Effector CD8-positive, alpha-beta T cell (primary cell): Measurements from ENCODE around the gene TIMP3.

Source experiments
- DNase-seq: peaks from one replicate; lab custom pipeline; 2025; lab: John Stamatoyannopoulos, UW

The TIMP3 gene

GRCh38 chr22:32829451-32829851, 27.9 kb downstream of the TIMP3 start:
- DNase-seq = no peak

DNA sequence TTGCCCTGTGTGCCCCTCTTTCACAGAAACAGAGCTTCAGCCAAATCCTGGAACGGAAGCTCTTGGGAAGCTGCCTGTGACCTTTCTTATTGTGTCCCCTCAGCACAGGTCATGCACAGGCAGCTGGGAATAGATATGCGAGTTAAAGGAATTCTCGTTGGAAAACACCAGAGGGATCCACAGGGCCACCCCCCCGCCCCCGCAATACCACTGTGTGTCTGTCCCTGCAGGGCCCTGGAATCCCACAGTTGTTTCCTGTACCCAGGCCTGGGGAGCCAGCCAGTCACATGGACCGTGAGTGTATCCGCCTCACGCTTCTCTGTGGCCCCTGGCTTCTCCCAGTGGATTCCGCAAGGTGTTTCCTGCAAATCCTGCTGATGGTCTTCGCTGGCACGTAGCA, 29.0 kb downstream of the TIMP3 start:
- DNase-seq = no peak

- DNase-seq = no peak
These were observed 29.5 kb downstream of the TIMP3 start for GRCh38 chr22:32830957-32831356.

DNA sequence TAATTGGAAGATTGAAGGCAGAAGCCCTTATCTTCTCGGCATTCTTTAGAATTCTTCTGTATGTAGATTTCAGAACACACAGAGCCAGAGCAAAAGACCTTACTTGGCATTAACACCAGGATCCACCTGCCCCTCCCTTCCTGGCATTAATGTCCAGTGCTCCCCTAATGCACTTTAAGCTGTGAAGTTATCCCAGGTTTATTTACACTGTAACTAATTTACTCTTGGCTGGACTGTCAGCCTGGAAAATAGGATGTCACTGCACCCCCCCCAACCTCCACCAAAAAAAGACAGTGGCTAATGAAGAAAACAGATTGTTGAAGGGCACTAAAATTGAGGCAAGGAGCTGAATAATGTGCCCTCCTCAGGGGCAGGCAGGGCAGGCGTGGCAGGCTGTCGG, 30.1 kb downstream of the TIMP3 start:
- DNase-seq = no peak

DNA sequence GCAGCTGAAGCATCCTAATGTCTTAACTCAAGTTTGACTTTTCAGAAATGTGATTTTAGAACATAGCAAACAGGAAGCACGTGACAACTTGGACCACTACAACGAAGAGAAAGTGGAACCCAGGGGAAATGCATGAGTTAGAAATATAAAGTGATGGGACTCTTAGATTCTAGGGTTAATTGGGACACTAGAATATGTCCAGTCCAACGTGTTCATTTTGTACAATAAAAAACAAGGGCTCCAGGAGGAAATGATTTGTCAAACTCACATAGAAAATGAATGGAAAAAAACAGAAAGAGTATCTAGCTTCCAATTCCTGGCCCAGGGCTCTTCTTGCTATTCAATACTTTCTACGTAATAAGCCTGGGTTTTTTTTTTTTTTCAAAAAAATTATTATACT, 30.7 kb downstream of the TIMP3 start:
- DNase-seq = no peak

- no peak for DNase-seq
These were observed 35.0 kb downstream of the TIMP3 start for GRCh38 chr22:32836280-32837123.

GRCh38 chr22:32837142-32837541, 35.6 kb downstream of the TIMP3 start:
- no peak for DNase-seq

DNA sequence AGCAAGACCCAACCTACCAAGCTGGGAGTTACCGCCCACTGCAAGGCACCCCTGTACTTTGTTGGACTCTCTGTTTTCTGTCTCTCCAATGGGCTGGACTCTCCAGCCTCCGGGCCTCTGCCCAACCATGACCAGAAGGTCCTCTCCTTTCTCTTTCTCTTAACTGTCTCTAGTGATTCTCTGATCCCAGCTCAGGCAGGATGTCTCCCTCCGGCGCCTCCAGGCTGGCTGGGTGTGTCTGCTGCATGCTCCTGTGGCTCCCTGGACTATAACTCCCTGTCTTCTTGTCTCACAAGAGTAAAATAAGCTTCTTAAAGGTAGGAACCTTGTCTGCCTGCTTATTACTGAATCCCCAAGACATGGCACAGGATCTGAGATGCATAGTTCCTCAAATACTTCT, 36.3 kb downstream of the TIMP3 start:
- DNase-seq = no peak

- DNase-seq = no peak
These were observed 38.5 kb downstream of the TIMP3 start for GRCh38 chr22:32839831-32840584.

GRCh38 chr22:32841175-32841574, 39.7 kb downstream of the TIMP3 start:
- no peak for DNase-seq

- DNase-seq = no peak
These were observed 41.0 kb downstream of the TIMP3 start for GRCh38 chr22:32842486-32842885.

GRCh38 chr22:32843300-32843699, 41.8 kb downstream of the TIMP3 start:
- DNase-seq = no peak

GRCh38 chr22:32844251-32844650, 42.7 kb downstream of the TIMP3 start:
- no peak for DNase-seq

- no peak for DNase-seq
These were observed 45.4 kb downstream of the TIMP3 start for GRCh38 chr22:32846780-32847491.

DNA sequence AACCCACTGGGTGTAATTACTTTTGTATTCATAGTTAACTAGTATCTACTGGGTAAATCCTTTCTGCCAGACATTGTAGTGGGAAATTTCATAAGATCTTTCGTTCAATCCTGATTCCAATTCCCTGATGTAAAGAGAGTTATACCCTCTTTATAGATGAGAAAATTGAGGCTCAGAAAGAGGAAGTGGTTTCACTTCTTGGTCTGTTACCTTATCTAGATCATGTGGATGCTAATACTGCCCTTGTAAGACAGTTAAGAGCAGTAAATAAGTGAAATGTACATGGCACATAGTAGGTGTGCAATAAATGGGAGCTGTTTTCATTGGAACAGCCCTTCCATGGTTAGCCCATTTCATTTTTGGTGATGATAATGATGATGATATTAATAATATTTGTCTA, 46.7 kb downstream of the TIMP3 start:
- no peak for DNase-seq

DNA sequence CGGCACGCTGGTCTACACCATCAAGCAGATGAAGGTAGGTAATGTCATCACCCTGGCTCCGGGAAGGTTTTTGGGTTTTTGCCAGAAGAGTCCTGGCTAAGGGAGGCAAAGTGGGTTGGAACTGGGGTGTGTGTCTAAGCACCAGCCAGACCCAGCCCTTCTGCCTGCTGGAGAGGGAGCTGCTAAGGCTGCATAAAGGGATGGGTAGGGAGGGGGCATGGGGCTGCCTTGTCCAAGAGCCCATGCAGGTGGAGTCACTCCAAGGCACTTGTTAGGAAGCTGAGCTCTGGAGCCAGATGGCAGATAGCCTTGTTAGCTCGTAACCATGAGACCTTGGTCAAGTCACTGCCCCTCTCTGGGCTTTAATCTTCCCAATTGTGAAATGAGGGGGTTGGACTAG, 48.0 kb downstream of the TIMP3 start:
- no peak for DNase-seq

GRCh38 chr22:32850157-32850556, 48.7 kb downstream of the TIMP3 start:
- no peak for DNase-seq

GRCh38 chr22:32850591-32851517, 49.3 kb downstream of the TIMP3 start:
- no peak for DNase-seq

DNA sequence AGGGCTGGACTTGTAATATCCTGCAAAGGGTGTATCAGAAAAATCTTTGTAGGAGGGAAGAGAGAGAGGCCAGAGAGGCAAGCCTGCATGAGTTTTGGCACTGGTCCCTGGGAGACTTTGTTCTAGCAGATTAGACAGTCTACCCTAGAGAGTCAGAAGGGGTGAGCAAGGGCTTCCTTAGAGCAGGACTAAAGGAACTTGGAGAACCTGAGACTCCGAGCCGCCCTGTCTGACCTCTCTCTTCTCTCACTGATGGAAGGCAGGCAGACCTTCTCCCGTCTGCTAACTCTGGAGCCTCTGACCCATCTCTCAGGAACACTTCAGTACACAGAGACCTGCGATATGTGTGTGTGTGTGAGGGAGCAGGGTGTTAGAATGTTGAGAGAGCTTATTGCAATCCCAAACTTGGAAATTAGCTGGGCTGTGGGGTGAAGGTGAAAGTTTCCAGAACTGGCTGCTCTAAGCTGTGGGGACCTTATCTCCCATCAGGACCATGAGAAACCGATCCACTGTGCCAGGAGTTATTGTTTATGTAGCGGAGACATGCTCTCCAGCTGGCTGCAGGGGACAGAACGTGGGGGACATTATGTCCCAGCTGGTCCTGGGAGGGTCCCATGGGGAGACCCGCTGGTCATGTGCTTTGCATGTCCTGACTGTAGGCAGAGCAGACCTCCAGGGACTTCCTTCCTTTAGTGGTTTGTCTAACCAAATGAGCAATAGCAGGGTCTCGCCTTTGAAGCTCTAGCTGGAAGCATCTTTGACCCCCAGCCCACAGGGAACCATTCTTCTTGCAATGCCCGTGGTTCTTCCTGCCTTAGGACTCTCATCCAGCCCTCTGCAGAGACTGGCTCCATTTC, 51.1 kb downstream of the TIMP3 start:
- no peak for DNase-seq

DNA sequence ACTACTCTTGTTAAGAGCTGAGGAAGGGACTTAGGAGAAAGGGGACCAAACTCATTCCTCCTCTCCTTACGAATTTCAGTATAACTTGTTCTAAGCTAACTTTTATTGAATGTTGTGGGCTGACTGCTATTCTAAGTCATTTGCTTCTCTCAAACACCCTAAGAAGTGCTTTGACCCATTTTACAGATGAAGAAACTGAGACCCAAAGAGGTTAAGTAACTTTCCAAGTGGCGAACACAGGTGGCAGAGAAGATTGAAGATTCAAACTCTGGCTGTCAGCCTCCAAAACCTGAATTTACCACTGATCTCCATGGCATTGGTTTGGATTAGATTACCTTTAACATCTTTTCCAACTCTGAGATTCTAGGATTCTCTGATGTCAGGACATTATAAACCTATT, 52.2 kb downstream of the TIMP3 start:
- DNase-seq = no peak

- DNase-seq = no peak
These were observed 52.9 kb downstream of the TIMP3 start for GRCh38 chr22:32854351-32854804.
